Upper lobe of right lung (tissue), 1 donor: ENCODE data around the gene NOTUM. TPM values are rescaled to one million over a fixed set of nuclear protein-coding genes. Genes with fewer than 3 reads are reported as not detected.
A peak's percentile ranks its signal among the peaks of the same experiment; 100 is the strongest.

Source experiments
- ATAC-seq: fragments of 200-7000 bp; cut with Tn5 transposase; one replicate; pipeline ENCODE4 v1.9.1; 2020; ENCODE audit warnings: mild to moderate bottlenecking, moderate library complexity
- DNase-seq: peaks from one replicate; pipeline ENCODE4 v3.0.0-alpha.2; 2020
- H3K27ac ChIP-seq: fragments of 200-600 bp; one replicate; pipeline ENCODE4 v1.8.0; 2022
- H3K27me3 ChIP-seq: fragments of 200-600 bp; one replicate; pipeline ENCODE4 v1.8.0; 2022; ENCODE audit warnings: mild to moderate bottlenecking
- H3K36me3 ChIP-seq: fragments of 200-600 bp; one replicate; pipeline ENCODE4 v1.8.0; 2022
- H3K4me1 ChIP-seq: fragments of 200-600 bp; one replicate; pipeline ENCODE4 v1.8.0; 2022
- H3K4me3 ChIP-seq: fragments of 200-600 bp; one replicate; pipeline ENCODE4 v1.8.0; 2022; ENCODE audit warnings: mild to moderate bottlenecking
- H3K9me3 ChIP-seq: fragments of 200-600 bp; one replicate; pipeline ENCODE4 v1.8.0; 2022
- CTCF ChIP-seq: fragments of 200-600 bp; IDR thresholded peaks from one replicate; pipeline ENCODE4 v1.8.0; 2022; ENCODE audit warnings: antibody characterized with exemption
- intact Hi-C: fragments of 100-400 bp; cut with DNase I; formaldehyde crosslinking; loops from one replicate; pipeline ENCODE4 v1.11.0; 2022
- long read RNA-seq: library from polyadenylated mRNA; unstranded; transcript quantifications from one replicate; pipeline ENCODE4 v2.0.0, GENCODE V29; 2021
- total RNA-seq: library from RNA; stranded (reverse); fragmentation: NEBNext Ultra II Directional; extraction: Animal tissue kit (Norgen Biotek cat#: 25700); gene quantifications from one replicate; pipeline ENCODE4 v1.2.1, GENCODE V29; 2021
- donor health status: DM: no; HTN: yes; CAD: no; lungs with severe emphysema.

The NOTUM gene
- total RNA-seq, result 6.1 TPM
- long read RNA-seq, transcript NOTUM-201 (11 exons, 2,329 nt), result major isoform, 15 of 28 reads
- long read RNA-seq, partial matches to known transcripts, result 5 of 28 reads
- long read RNA-seq, other reads (novel, unspliced or antisense), result 8 of 28 reads

- Histone ChIP-seq H3K36me3 (no peaks in the 10 kb centered on the region), H3K27ac (no peak within 1 kb of the TSS), H3K4me3 (peak within 1 kb of the TSS; percentile 47), H3K27me3 (peaks cover 41% of the 10 kb centered on the region), H3K4me1 (peaks cover 9% of the 10 kb centered on the region), H3K9me3 (no peaks in the 10 kb centered on the region)
- no peak for TF ChIP-seq CTCF
- DNase-seq (no peak), ATAC-seq (peak; percentile 18)
- intact Hi-C loops, result loop anchor here (10.0 kb wide), 1 partner anchor 194 kb away; no protein-coding TSS in a partner anchor
Observed at GRCh38 chr17:81961087-81961511, at the start of gene NOTUM. Gene NOTUM (minus strand): TSS chr17:81961187. CDS start chr17:81960909, 278 bp downstream.

GRCh38 chr17:82009413-82009812 lies 48.4 kb upstream of the NOTUM start:
- intact Hi-C loops, result no loop called here
- no peak for ATAC-seq
- no peak for DNase-seq

DNA sequence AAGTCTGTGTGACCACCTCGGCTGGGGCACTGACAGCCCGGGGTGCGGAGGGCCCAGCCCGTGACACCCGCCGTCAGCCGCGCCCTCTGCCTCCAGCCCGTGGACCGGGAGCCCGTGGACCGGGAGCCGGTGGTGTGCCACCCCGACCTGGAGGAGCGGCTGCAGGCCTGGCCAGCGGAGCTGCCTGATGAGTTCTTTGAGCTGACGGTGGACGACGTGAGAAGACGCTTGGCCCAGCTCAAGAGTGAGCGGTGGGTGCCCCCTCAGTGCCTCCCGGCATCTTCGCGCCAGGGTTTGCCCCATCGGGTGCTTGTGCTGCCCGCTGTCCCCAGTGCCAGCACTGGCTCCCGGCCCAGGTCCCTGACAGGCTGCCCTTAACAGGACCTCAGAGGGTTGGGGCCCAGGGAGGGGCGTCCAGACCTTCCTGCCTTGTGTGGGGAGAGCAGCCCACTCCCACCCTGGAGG lies 48.0 kb upstream of the NOTUM start:
- ATAC-seq (no peak), DNase-seq (no peak)
- no peaks in the 10 kb centered on the region for H3K27me3 ChIP-seq
- H3K36me3 ChIP-seq, result no peaks in the 10 kb centered on the region
- no peak overlapping the region for H3K4me3 ChIP-seq
- intact Hi-C loops, result no loop called here
- no peak overlapping the region for H3K27ac ChIP-seq
- no peak for TF ChIP-seq CTCF
- no peaks in the 10 kb centered on the region for H3K9me3 ChIP-seq
- peaks cover 3% of the 10 kb centered on the region for H3K4me1 ChIP-seq

More at GRCh38 chr17:82009413-82009812, 48.4 kb upstream of the NOTUM start:
- no peaks in the 10 kb centered on the region for H3K27me3 ChIP-seq
- no peaks in the 10 kb centered on the region for H3K9me3 ChIP-seq
- H3K27ac ChIP-seq, result no peak overlapping the region
- peaks cover 3% of the 10 kb centered on the region for H3K4me1 ChIP-seq
- H3K36me3 ChIP-seq, result no peaks in the 10 kb centered on the region
- TF ChIP-seq CTCF, result no peak
- H3K4me3 ChIP-seq, result no peak overlapping the region

DNA sequence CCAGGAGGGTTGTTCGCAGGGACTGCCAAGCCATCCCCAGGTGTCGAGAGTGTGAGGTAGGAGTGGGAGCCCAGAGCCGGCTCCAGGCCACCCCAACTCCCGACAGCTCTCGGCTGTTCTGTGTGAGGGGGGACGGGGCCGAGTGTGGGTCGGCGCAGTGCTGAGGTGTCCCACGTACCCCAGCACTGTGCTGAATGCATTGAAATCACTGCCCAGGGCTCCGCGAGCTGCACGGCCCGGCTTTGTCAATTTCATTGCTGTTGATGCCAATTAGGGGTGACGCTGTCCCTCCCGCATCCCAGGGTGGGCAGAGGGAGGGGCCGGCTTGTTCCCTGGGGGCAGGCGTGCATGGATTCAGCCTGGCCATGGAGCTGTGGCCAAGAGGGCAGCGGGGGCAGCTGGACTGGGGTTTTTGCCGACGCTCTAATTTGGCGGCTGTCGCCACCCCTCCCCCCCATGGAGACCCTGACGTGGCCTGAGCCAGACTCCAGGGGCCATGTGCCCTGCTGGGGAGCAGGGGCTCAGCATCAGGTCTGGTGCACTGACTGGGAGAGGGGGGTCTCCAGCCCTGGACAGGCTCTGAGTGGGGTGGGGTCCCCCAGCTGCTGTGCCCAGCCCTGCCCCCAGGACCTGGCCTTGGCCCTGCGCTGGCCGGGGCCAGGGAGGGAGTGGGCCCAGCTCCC lies 47.4 kb upstream of the NOTUM start:
- TF ChIP-seq CTCF, result no peak
- Histone ChIP-seq H3K36me3 (no peaks in the 10 kb centered on the region), H3K27ac (no peak overlapping the region), H3K9me3 (no peaks in the 10 kb centered on the region), H3K27me3 (no peaks in the 10 kb centered on the region), H3K4me1 (peaks cover 3% of the 10 kb centered on the region), H3K4me3 (no peak overlapping the region)
- no peak for ATAC-seq
- intact Hi-C loops, result no loop called here
- DNase-seq, result no peak

DNA sequence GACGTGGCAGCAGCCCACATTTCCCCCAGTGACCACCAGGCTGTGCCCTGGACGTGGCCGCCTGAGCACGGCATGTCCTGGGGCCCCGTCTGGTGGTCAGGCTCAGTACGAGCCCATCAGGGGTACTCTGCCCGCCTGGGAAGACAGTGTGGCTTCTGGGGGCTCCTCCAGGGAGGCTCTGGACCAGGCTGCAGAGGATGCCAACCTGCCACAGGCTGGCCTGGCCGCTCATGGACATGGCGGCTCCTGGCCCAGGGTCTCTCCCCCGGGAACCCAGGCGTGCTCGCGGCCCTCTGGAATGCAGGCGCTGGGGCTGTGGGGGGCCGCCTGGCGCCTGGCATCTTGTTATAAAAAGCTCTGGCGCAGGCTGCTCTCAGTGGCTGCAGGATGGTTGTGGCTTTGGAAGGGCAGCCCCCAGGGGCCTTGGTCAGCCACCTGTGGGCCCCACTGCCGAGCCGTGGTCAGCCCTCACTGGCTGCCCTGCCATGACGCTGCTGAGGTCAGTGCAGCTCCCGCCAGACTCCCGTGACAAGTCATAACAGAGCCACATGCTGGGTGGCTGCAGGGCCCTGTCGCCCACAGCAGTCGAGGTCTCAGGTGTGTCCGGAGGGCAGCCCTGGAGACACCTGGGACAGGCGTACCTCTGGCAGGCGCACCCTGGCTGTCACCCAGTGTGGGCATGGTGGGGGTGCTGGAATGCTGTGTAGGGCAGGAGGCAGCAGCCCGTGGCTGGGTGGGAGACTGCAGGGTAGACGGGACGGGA lies 46.7 kb upstream of the NOTUM start:
- intact Hi-C loops, result no loop called here
- ATAC-seq, result no peak
- no peak overlapping the region for H3K4me3 ChIP-seq
- no peak for TF ChIP-seq CTCF
- H3K27me3 ChIP-seq, result no peaks in the 10 kb centered on the region
- H3K4me1 ChIP-seq, result peaks cover 3% of the 10 kb centered on the region
- H3K27ac ChIP-seq, result no peak overlapping the region
- no peaks in the 10 kb centered on the region for H3K36me3 ChIP-seq
- no peaks in the 10 kb centered on the region for H3K9me3 ChIP-seq
- no peak for DNase-seq
